Measurements from ENCODE around the gene WWOX. TPM values are rescaled to one million over a fixed set of nuclear protein-coding genes. Genes with fewer than 3 reads are reported as not detected.
A peak's percentile ranks its signal among the peaks of the same experiment; 100 is the strongest.

Gene WWOX
- total RNA-seq, 6 experiments from 2014 or later, result 13.0 to 24.3 (median 16.5) TPM

DNA sequence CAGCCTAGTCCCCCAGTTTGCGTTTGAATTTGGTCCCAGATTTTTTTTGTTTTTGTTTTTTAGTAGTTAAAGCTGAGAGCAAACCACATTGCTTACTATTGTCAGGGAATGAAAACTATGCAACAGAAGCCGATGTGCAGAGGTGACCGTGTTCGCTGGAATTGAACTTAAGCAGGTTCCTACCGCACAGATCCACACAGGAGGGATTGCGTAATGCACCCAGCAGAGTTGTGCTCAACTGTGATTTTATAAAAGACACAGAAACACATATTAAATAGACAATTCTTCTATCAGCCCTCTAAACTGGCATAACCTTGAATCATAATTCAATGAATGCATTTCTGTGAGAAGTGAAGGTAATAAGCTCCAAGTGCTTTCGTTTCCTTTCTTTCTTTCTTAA lies 443.0 kb downstream of the WWOX start:
- intact Hi-C loops (cut with DNase I), result no loop called here

GRCh38 chr16:78543023-78543422 lies 443.6 kb downstream of the WWOX start:
- ATAC-seq (no peak), DNase-seq (no peak)
- H3K4me1 ChIP-seq, result peaks cover 0 to 5% (median 0%) of the 10 kb centered on the region in 4 donors
- no peak for TF ChIP-seq POLR2A (IDR thresholded peaks at IDR 0.05)
- no peak for TF ChIP-seq CTCF (IDR thresholded peaks at IDR 0.05)
- no peaks in the 10 kb centered on the region for H3K27me3 ChIP-seq
- H3K9me3 ChIP-seq, result no peaks in the 10 kb centered on the region
- no CpG with 5 or more reads among the region's 7 CpGs for WGBS (ENCODE audit: insufficient coverage, low coverage, low lambda C conversion rate, missing lambda C conversion rate)
- no peak overlapping the region for H3K27ac ChIP-seq
- H3K36me3 ChIP-seq, result no peaks in the 10 kb centered on the region
- intact Hi-C loops (cut with DNase I), result no loop called here
- H3K4me3 ChIP-seq, result no peak overlapping the region

More for the DNA sequence above, 443.0 kb downstream of the WWOX start:
- no peak overlapping the region for H3K4me3 ChIP-seq
- no peaks in the 10 kb centered on the region for H3K36me3 ChIP-seq
- DNase-seq, result no peak
- no peak for TF ChIP-seq POLR2A (IDR thresholded peaks at IDR 0.05)
- no peak for TF ChIP-seq CTCF (IDR thresholded peaks at IDR 0.05)
- WGBS (ENCODE audit: insufficient coverage, low coverage, low lambda C conversion rate, missing lambda C conversion rate), result 54% methylated on average over 7 of the region's 7 CpGs
- no peaks in the 10 kb centered on the region for H3K9me3 ChIP-seq
- no peaks in the 10 kb centered on the region for H3K27me3 ChIP-seq
- peaks cover 0 to 5% (median 0%) of the 10 kb centered on the region in 4 donors for H3K4me1 ChIP-seq
- peak; percentile 51 to 87 (median 69) for ATAC-seq
- no peak overlapping the region for H3K27ac ChIP-seq

- Histone ChIP-seq H3K4me1 (no peaks in the 10 kb centered on the region), H3K4me3 (no peak overlapping the region), H3K9me3 (no peaks in the 10 kb centered on the region), H3K36me3 (no peaks in the 10 kb centered on the region), H3K27ac (no peak overlapping the region), H3K27me3 (no peaks in the 10 kb centered on the region)
- WGBS (ENCODE audit: insufficient coverage, low coverage, low lambda C conversion rate, missing lambda C conversion rate), result 79% methylated on average over 6 of the region's 6 CpGs
- TF ChIP-seq CTCF (IDR thresholded peaks at IDR 0.05) (no peak), POLR2A (IDR thresholded peaks at IDR 0.05) (no peak)
- ATAC-seq (no peak), DNase-seq (no peak)
- intact Hi-C loops (cut with DNase I), result no loop called here
These were observed 449.9 kb downstream of the WWOX start for GRCh38 chr16:78549366-78549765.

DNA sequence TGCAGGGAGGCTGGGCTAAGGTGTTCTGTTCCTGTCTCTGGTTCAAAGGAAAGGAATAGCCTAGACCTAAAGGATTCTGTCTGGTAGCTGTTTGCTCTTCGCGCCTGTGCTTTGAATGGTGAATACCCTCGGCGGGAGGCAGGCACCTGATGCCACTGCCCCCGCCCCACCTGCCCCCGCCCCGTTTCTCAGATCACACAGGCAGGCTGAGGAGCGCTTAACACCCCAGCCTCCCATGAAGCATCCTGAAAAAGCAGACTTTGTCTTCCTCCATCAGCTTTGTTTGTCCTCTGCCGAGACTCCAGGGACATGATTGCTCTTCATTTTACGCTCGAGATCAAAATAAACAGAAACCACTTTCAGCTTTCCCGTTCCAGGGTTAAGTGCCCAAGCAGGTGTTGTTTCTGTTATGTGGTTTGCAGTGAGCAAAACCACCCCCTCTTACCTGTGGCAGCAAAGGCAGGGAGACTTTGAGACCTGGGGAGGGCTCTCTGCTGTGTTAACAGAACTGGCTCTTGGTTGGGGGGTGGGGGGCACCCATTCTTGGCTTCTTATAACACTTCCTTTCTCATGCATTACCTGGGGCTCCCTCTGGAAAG lies 452.1 kb downstream of the WWOX start:
- Histone ChIP-seq H3K27ac (no peak overlapping the region), H3K4me1 (peaks cover 0 to under 1% (median 0%) of the 10 kb centered on the region in 4 donors), H3K4me3 (no peak overlapping the region), H3K9me3 (no peaks in the 10 kb centered on the region), H3K36me3 (no peaks in the 10 kb centered on the region), H3K27me3 (no peaks in the 10 kb centered on the region)
- intact Hi-C loops (cut with DNase I), result no loop called here
- WGBS (ENCODE audit: insufficient coverage, low coverage, low lambda C conversion rate, missing lambda C conversion rate), result 47% methylated on average over 10 of the region's 12 CpGs
- DNase-seq (no peak), ATAC-seq (no peak)
- TF ChIP-seq CTCF (IDR thresholded peaks at IDR 0.05) (no peak), POLR2A (IDR thresholded peaks at IDR 0.05) (no peak)

Measured in right lobe of liver (tissue), 6 donors.